GM18870 (cell line): ENCODE results near the gene EDDM13.
"Not testable (repeated sequence)": the region's sequence is repeated elsewhere in the genome, so short reads cannot be mapped to it uniquely, and the experiment has no call there.

Experiments
- ATAC-seq: cut with Tn5 transposase; IDR thresholded peaks from one replicate; pipeline ENCODE4 v1.9.1; 2021; ENCODE audit warnings: moderate library complexity; ENCODE audit not compliant: unreplicated experiment

Gene EDDM13

DNA sequence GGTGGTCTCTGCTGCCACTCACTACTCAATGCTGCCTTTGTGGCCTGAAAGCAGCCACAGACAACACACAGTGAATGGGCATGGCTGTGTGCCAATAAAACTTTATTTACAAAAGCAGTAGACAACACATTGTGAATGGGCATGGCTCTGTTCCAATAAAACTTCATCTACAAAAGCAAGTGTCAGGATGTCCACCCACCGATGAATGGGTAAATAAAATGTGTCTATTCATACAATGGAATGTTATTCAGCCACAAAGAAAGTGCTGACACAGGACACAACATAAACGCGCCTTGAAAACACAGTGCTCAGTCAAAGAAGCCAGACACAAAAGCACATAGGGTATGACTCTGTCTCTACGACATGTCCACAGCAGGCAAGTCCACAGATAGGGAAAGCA, 22.0 kb downstream of the EDDM13 start:
- ATAC-seq = no peak

DNA sequence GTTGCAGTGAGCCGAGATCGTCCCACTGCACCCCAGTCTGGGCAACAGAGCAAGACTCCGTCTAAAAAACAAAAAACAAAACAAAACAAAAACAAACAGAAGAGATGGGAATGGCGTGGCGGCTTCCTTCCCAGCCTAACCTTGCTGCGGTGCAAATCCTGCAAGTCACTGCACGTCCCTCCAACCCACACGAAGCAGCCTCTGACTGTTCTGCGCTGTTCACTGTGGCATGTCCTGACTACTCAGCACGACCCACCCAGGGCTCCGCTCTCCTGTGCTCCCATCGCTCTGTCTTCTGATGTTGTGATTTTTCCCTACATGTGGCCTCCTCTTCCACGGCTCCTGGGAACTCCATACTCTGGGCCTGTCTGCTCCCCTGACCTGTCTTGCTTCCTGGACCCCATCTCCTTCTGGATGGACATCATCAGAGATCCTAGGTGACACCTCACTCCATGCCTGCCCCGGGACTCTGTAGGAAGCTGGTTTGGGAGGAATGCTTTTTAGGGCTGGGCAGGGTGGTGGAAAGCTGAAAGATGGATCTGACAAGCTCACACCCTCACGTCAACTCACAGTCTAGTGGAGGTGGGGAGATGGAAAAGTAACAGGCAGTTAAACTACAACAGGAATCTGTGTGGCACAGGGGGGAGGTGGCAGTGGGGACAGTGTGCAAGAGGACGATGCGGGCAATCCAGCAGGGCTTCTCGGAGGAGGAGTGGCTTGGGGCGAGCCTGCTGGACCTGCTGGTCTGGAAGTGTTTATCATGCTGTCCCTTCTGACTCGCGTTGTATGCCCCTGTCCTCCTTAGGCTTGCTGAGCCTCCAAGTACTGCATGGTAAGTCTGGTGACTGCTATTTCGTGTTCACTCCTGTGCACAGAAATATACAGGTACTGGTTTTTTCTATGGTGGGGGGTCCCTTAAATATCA, 23.2 kb downstream of the EDDM13 start:
- ATAC-seq = no peak

DNA sequence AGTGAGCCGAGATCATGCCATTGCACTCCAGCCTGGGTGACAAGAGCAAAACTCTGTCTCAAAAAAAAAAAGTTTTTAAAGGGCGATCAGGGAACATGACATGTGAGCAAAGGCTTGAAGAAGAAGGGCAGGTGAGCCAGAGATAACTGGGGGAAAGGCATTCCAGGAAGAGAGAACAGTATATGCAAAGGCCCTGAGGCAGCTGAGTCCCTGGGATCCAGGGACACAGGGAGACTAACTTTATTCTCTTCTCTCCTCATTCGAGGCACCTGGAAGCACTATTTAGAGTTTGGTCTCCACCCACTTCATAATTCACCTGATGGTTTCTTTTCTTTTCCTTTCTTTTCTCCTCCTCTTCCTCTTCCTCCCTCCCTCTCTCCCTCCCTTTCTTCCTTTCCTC, 24.5 kb downstream of the EDDM13 start:
- no peak for ATAC-seq

DNA sequence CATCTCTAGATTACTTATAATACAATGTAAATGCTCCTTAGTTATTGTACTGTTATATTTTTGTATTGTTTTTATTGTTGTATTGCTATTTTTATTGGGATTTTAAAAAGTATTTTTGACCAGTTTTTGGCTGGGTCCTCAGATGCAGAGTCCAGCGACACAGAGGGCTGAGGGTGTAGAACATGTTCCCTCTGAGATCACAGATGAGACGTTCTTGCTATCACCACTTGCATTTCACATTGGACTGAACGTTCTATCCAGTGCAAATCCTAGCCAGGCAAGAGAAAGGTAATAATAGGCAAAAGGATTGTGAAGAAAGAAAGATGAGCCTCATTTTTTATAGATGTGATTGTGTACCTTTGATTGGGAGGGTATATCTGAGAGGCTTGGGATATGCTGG, 27.1 kb downstream of the EDDM13 start:
- ATAC-seq = no peak

DNA sequence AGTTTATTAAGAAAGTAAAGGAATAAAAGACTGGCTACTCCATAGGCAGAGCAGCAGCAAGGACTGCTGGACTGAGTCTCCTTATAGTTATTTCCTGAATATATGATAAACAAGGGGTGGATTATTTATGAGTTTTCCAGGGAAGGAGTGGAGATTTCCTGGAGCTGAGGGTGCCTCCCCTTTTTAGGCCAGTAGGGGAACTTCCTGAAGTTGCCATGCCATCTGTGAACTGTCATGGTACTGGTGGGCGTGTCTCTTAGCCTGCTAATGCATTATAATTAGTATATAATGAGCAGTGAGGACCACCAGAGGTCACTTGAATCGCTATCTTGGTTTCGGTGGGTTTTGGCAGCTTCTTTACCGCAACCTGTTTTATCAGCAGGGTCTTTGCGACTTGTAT, 28.6 kb downstream of the EDDM13 start:
- no peak for ATAC-seq

DNA sequence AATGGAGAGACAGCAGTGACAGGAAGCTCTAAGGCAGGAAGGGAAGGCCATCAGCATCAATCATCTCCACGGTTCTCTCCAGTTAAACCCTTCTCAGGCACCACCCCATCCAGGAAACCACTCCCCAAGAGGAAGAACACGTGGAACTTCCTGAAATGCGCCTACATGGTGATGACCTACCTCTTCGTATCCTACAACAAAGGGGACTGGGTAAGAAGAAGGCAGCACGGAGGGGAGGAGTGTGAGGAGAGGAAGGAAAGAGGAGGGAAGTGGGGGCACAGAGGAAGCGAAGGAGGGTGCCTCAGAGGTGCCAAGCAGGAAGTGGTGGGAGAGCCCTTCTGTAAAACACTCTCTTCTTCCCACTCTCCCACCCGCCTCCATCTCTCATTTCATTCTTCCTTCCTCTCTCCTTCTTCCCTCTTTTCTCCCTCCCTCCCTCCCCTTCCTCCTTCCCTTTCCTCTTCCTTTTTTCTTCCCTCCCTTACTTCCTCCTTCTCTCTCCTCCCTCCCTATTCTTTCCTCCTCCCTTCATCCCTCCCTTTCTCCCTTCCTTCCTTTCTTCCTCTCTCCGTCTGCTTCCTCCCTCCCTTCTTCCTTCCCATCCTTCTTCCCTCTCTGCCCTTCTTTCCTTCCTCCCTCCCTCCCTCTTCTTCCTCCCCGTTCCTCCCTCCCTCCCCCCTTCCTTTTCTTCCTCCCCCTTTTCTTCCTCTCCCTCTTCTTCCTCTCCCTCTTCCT, 29.5 kb downstream of the EDDM13 start:
- ATAC-seq = no peak

DNA sequence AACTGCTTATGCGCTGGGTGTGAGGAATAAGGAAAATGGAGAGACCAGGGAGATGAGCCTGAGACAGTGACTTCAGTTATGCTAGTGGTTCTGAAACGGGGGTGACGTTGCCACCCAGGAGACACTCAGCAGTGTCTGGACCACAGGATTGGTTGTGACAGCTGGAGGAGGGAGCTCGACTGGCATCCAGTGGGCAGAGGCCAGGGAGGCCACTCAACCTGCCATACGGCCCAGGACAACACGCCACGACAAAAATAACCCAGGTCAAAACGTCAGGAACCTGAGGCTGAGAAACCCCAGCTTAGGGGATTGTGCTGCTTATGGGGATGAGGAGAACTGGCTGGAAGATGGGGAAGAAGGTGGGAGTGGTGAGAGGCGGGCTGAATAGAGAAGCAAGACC, 31.7 kb downstream of the EDDM13 start:
- ATAC-seq = no peak

DNA sequence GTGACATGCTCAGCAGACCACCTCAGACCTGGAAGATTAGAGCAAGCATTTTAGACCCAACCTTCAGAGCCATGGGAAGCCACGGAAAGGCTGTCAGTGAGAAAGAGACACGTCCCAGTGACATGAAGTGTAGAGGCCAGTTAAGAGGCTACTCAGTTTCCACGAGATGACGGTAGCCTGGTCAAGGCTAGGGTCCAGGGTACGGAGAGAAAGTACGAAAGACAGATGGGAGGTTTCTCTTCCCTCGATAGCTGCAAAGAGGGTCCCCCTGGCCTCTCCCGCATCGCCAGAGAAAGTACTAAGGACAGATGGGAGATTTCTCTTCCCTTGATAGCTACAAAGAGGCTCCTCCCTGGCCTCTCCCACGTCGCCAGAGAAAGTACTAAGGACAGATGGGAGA, 33.5 kb downstream of the EDDM13 start:
- ATAC-seq = no peak

DNA sequence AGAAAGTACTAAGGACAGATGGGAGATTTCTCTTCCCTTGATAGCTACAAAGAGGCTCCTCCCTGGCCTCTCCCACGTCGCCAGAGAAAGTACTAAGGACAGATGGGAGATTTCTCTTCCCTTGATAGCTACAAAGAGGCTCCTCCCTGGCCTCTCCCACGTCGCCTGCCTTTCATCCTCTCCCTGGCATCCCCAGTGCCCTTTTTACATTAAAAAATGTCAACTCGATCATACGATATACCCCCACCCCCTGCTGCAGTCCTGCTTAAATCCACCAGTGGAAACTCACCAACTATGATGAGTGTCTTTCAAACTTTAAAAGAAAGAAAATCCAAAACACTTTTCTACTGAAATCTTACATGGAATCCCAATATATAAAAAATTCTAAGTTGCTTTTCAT, 34.5 kb downstream of the EDDM13 start:
- ATAC-seq = not testable (repeated sequence)

DNA sequence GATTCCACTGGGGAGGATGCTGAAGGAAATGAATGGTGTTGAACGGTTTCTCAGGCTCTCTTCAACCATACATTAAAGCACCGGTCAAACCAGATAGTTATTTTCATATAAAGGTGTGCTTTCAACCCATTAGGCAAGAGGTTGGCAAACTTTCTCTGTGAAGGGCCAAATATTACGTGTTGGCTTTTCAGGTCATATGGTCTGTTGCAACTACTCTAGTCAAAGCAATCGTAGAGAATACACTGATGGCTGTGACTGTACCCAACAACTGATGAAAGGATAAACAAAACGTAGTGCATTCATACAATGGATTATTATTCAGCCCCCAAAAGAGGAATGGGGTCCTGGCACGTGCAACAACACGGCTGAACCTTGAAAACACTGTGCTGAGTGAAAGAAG, 36.2 kb downstream of the EDDM13 start:
- no peak for ATAC-seq

DNA sequence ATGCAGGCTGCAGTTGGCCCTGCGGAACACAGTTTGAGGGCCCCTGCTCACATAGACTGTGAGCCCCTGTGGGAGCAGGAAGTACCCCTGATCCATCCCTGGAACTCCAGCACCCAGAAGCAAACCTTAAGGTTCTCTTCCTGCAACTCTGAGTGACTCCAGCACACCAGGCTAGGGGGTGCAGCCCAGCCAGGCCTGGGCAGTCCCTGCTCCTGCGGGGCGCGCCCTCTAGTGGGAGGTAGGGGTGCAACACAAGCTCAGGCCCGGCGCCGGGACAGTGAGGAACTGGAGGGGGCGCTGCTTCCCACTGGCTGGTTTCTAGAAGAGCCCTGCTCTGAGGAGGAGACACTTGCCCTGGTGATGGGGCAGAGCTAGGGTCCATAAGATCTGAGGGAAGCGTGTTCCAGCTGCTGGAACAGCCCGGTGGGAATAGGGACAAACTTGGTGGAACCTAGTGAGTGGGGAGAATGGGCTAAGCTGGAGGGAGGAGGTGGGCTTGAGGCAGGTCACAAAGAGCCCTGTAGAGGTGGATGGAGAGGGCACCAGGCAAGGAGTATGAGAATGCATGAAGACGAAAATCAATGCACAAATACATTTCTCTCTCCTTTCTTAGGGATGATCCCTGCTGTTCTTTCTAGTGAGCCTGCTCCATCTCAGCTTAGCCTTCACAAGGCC, 37.1 kb downstream of the EDDM13 start:
- ATAC-seq = no peak

DNA sequence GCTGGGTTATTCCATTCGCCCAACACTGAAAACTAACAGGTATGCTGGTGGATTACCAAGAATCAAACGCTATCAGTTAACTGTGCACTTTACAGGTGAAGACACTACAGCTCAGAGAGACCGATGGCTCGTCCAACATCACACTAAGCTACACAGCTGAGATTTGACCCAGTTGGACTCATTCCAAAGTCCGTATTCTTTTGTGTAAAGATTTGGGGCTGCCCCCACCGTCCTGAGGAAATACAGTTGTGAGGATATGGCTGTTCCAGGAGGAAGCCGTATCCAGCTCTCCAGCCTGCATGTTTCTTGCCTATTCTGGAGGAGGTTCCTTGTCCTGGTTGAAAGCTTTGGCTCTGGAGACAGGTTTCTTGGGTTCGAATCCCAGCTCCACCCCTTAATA, 37.9 kb downstream of the EDDM13 start:
- ATAC-seq = no peak

DNA sequence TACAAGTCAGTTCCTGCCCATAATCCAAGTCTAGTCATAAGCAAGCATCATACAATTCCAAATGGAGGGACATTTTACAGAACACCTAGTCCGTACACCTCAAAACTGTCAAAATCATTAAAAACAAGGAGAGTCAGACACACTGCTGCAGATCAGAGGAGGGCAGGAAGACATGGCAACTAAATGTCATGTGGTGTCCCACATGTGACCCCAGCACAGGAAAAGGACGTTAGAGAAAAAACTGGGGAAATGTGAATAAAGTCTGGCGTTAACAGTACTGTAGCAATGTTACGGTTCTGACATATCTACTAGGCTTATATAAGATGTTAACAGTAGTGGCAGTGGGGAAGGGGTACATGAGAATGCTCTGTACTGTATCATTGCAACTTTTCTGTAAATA, 39.8 kb downstream of the EDDM13 start:
- no peak for ATAC-seq

DNA sequence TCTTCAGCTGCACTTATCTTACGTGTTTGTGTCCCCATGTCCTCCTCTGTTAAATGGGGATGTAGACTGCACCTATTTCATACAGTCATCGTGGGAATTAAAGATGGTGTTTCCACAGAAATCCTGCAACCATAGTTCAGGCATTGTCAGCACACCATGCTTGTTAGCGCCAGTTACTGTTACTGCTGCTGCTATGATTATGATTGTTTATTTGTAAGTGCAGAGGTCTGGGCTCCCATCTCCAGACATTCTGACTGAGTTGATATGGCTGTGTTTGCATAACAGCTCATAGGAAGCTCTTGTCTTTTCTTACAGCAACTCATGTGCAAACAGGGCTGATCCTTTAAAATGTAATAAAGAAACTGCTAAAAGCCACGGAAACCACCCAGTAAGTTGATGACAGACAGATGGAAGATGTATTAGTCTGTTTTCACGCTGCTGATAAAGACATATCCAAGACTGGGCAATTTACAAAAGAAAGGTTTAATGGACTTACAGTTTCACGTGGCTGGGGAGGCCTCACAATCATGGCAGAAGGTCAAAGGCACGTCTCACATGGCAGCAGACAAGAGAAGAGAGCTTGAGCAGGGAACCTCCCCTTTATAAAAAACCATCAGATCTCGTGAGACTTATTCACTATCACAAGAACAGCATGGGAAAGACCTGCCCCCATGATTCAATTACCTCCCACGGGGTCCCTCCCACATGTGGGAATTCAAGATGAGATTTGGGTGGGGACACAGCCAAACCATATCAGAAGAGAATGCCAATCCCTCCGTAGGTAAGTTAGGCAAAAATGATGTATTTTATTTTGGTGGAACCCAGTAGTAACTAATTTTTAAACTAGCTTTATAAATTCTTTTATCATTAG, 40.5 kb downstream of the EDDM13 start:
- ATAC-seq = no peak

DNA sequence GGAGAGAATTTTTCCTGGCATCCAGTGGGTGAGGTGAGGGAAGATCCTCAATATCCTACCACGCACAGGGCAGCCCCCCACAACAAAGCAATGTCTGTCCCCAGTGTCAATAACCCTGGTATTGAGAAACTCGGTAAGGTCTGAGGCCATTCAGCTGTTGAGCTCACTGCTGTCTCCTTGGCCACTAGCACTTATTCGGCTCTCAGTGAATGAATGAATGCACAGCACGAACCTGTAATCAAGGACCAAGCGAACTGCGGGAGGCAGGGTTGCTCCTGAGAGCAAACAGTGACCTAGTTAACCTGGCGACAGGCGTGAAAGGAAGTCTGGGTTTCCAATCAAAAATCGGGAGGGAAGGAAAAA, 41.5 kb downstream of the EDDM13 start:
- ATAC-seq = peak; percentile 3

DNA sequence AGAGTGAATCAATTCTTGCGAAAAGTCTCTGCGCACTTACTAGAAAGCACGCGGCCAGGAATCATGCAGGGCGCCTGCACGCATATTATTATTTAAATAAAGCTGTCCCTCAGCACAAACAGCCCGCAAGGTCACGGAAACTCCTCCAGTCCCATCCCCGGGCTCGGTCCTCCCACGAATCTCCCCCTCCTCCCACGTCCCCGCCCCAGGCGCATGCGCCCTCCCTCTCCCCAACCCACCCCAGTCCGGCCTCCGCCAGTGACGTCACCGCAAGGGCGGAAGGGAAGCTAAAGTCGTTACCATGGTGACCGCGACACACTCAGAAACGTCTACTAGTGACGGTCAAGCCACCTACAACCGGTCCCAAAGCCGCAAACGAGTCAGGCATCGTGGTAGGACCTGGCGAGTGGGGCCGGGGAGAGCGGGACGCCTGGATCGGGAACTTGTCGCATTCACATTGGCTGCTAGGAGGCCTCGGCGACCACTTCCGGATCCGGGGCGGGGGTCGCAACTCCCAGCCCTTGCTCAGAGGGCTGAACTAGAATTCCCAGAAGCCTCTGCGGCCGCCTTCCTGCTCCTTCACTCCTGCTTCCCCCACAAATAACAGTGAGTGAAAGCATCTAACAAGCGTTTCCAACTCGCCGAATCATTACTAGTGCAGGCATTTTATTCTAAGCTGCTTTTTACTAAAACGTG, 42.0 kb downstream of the EDDM13 start, which contains the start of gene ZSCAN5A:
TSS of gene ZSCAN5A (minus strand) at position 459 of the 696 bp plus-strand sequence. CDS start 89,793 bp downstream, outside the sequence.
- peak; percentile 70 for ATAC-seq

DNA sequence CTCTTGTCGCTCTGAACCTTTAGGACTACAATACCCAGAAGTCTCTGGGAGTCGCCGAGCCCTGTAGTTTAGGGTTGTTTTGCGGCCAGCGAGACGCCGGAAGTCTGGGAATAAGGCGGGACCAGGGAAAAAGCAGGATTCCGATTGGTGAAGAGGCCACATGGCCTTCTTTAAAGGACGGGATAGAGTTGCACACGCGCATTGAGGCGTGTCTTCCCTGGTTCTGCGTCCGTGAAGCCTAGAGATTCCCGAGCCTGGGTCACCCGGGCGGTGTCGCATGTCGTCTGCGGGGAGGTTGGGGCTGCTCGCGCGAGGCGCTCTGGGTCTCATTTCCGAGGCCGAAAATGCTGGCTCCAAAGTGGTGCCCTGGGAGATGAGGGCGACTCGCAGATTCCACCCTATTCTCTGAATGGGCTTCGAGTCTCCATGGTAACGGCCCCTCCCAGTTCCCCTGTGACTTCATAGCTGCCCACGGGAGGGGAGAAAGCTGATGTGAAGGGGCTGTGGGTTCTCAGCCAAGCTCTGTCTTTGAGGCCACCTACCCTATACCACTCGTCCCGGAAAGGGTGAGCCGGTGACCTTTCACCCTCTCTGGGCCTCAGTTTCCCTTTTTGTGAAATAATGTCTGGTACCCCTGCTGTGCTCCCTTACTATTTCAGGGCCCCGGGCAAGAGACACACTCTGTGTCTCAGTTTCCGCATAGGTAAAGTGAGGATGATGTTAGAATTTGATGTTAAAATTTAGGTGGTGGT, 42.7 kb downstream of the EDDM13 start:
- ATAC-seq = peak; percentile 82

DNA sequence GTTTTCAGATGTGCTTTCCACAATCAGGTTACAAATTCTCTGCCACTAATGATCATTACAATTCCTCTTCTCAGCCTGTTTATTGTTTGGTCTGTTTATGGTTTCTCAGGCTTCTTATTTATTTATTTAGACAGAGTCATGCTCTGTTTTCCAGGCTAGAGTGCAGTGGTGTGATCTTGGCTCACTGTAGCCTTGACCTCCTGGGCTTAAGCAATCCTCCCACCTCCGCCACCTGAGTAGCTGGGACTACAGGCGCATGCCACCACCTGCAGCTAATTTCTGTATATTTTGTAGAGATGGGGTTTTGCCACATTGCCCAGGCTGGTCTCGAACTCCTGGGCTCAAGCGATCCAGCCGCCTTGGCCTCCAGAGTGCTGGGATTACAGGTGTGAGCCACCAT, 44.2 kb downstream of the EDDM13 start:
- no peak for ATAC-seq

DNA sequence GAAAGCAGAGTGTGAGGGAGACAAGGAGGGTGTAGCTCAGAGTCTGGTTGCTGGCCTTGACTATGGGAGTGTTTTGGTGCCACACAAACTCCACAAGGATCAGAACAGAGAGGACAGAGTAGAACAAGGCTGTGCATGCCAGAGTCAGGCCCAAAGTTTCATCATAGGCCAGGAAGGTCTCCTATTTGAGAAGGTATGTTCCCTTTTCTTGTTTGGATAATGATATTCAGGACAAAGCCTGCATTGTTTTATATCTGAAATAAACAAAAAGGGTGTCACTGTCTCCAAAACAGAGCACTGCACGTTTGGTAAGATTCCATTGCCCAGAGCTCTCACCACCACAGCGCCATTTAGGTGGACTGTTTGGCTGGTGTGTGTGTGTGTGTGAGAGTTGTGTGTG, 45.2 kb downstream of the EDDM13 start:
- no peak for ATAC-seq
